ENCODE results near the gene CGNL1.

The CGNL1 gene

DNA sequence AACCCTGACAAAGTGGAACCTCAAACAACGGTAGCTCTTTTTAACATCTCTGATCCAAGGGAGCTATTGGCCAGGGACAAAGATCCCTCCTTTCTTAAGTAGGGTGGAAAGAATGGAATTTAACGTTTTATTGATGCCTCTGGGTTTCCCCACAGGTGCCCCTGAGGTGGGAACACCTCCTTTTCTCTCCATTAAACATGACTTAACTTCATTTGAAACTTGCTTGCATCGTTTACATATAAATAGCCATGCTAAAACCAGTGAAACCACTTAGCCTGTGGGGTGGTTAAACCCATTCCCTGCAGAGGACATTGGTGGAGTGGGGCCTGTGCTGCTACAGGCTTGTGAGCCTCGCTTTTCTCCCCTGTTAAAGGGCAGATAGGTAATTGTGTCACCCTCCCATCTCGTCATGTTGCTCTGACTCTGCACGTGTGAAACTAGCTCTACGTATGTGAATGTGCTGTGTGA is 9.7 kb downstream of the CGNL1 start:
- DNase-seq = no peak

DNA sequence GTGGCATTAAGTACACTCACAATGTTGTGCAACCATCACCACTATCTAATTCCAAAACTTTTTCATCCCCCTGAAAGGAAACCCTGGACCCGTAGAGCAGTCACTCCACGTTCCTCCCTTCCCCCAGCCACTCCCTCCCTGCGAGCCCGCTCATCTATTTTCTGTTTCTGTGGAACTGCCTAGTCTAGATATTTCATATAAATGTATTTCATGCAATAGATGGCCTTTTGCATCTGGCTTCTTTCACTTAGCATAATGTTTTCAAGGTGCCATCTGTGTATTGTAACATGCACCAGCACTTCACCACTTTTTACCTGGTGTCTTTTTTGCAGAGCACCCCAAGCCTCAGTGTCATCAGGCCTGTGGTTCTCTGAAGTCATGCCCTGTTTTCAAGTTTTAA is 10.7 kb downstream of the CGNL1 start:
- no peak for DNase-seq

DNA sequence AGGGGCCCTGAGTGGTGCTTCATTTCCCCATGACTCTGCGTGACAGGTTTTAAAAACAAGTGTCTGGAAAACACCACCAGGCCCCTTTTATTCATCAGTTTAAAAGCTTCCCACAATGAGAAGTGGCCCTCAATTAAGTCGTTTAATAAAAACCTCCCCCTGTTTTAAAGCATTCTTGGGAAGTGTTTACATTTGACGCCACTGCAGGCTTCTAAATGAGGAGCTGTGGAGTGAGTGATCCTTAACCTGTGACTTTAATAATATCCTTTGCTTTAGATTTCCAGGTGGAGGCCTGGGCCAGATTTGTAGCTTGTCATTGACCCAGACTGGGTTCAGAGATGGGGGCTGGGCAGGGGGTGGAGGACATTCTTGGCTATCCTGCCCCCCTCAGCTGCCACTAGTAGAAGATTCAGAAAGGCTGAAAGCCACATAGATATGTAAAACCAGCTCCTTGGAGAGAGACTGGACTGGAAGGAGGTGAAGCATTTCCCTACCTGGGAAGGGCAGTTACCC is 11.3 kb downstream of the CGNL1 start:
- no peak for DNase-seq

DNA sequence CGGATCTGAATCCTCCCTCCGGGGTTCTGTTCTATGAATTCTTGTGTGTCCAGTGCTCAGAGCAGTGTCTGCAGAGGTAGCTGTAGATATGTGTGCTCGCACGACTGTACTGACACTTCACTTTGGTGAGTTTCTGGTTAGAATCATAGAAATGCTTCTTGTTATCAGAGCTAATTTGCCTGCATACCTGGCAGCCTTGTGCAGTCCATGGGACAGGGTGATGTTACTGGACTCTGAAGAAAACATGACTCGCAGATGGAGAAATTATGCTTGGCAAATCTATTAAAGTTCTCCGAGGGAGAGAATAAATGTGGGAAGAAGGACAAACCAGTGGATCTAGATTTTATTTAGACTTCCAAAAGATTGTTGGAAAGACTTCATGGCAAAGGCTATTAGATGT is 12.2 kb downstream of the CGNL1 start:
- no peak for DNase-seq

DNA sequence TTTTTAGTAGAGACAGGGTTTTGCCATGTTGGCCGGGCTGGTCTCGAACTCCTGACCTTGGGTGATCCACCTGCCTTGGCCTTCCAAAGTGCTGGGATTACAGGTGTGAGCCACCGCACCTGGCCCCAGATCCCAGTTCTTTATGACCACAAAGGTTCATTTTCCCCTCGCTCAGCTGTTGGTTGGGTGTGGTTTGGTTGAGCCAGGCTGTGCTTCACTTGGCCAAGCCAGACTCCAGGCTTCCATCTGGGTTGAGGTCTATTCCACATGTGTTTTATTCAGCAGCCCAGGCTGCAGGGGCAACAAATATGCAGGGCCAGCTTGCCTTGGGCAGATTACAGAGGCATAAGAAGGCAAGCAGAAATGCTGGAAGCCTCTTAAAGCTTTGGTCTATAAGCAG is 13.7 kb downstream of the CGNL1 start:
- no peak for DNase-seq

DNA sequence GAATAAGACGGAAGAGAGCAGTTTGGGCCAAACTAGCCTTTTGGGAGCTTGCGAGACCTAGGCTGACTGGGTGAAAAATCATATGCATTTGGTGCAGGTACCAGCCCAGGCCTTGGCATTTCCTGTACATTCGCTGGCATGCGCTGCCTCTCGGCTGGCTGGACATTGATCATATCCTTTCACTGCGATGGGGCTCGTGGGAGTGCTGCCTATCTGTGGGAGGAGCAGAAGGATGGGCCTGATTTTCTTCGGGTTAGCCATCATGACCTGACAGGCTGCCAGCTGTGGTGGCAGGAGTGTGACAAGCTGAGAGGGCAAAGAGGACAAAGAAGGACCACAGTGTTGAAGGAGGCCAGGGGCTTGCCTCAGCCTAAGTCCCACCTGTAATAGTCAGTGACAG is 14.3 kb downstream of the CGNL1 start:
- DNase-seq = no peak

DNA sequence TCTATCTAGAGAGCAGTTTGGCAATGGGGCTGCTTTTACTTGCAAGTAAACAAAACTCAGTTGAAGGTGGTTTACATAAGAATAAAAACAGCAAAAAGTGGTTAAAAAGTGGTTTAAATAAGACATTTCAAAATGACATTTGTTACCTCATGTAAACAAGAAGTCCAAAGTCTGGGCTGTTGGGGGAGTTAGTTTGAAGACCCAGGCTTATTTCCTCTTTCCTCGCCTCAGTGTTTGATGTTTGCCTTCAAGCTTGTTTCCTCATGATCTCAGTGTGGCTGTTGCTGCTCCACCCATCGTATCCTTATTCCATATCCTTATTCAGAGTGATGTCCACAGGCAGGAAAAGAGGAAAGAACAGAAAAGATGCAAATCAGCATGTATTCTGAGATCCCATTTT is 15.2 kb downstream of the CGNL1 start:
- no peak for DNase-seq

DNA sequence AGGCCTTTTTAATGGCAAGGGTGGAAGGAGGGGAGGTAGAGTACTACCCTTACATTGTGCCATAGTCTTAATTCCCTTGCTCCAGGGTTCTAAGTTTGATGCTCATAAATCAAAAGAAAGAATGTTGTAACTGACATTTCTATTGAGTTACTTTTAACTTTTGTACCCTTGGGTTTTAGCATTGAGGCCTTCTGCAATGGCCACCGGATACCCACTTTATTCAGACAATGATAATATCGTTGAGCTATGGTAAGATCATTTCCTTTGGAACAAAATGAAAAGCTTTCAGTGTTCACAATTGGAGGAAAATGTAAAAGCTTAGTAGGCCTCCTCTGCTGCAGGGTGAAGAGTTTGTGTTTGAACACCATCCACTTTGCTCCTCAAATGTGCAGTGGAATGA is 16.8 kb downstream of the CGNL1 start:
- no peak for DNase-seq

DNA sequence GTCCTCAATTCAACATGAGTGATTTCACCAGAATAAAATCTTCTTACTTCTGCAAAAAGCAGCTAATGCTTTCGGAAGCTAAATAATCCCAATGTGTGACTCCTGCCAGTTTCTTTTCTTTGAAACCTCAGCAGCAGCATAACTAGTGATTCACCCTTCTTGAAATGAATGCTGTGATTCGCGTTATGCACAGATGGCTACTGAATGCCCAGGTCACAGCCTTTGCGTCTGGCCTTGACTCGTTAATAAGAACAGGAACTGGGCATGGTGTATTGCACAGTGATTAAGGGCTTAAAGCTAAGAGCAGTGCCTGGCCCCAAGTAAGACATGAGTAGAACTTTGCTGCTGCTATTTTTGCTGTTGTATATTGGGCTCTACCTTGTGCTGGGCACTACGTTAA is 19.0 kb downstream of the CGNL1 start:
- DNase-seq = no peak

DNA sequence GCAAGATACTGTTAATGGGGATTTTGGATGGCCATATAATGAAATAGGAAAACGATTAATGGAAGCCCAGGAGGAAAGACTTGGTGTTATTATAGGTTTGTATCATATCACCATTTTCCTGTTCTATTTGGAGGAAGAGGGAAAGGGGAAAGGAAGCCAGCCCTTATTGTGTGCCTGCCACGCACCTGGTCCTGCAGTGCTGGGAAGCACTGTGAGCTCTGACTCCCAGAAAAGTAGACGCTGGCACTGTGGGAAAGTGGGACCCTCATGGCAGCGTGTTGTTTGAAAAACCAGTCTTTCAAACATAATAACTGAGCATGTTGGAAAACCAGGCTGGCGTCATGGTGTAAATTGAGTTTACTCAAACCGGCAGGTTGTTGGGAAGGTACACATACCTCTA is 22.0 kb downstream of the CGNL1 start:
- no peak for DNase-seq

DNA sequence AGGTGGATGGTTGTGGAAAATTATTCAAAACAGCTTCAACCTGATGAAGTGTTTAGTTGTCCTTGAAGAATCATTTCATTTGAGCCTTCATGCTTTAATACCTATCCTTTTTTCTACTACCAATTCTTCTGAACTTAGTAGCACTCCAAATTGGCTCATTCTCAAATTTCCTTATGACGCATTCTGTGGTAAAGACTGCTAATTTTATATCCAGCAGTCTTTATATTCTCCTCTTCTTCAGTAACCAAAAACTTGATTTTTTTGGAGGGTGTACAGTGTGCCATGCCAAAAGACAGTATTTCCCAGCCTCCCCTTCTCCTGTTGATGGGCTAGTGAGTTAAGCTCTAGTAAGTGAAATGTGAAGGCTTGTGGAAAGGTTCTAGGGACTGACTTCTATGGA is 25.2 kb downstream of the CGNL1 start:
- DNase-seq = no peak

DNA sequence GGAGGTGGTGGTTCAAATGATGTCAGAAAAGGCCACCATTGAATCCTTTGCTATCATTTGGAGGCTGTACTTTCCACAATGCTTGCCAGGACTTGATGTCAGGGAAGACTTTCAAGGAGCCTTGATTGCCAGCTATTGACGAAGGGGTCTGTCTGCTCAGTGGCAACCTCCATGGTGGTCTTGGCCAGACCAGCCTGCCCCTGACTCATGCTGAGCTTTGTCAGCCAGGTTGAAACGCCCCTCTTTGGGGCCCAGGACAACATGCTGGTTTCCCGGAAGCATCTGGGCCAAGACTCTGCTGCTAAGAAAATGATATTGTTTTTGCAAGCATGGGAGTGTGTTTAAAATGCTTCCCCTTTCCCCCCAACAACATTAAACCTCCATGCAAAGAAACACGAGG is 26.7 kb downstream of the CGNL1 start:
- DNase-seq = no peak

DNA sequence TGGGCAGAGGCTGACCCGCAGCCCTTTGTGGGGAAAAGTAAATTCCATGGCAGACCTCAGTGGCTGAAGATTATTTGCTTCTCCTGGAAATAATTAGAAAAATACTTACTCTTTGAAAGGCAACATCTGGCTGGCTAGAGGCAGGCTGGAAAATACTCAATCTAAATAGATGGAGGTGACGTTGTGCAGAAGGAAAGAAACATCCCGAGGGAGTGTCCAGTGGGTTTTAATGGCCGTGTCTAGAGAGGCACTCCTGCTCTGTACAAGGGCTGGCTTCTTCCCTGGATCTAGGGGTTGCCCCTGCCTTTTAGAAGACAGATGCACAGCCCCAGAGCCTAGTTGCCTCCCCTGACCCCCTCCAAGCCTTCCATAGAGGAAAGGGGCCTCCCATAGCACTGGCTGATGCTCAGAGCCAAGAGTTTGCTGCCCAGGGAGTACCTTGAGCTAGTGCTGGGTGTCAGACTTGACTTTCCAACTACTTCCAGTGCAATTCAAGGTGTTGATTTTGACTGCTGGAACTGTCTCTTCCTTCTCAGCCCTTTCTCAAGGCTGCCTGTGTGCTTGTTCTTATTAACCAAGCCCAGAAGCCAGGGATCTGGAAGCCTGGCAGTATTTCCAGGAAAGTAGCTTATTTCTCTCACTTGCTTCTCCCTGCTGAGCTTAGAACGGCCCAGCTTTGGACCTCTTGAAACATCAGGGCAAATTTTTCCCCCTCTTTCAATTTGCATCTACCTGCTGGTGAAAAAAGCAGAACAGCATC is 27.4 kb downstream of the CGNL1 start:
- DNase-seq = no peak

DNA sequence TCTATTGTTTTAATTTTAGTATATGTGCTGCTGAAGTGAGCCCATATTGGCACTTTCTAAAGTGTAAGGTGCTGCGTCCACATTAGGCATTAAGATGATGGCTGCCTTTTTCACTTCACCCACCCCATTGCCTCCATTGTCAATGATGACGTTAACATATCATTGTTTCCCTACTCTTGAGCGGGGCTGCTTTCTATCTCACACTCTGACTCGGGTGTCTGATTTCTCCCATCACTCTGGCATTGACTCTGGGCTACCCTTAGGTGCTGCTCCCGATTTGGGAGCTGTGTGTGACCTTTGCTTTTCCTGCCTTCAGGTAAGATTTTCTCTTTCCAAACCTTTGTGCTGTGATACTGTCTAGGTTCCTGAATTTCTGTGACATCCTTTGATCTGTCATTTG is 28.8 kb downstream of the CGNL1 start:
- no peak for DNase-seq

DNA sequence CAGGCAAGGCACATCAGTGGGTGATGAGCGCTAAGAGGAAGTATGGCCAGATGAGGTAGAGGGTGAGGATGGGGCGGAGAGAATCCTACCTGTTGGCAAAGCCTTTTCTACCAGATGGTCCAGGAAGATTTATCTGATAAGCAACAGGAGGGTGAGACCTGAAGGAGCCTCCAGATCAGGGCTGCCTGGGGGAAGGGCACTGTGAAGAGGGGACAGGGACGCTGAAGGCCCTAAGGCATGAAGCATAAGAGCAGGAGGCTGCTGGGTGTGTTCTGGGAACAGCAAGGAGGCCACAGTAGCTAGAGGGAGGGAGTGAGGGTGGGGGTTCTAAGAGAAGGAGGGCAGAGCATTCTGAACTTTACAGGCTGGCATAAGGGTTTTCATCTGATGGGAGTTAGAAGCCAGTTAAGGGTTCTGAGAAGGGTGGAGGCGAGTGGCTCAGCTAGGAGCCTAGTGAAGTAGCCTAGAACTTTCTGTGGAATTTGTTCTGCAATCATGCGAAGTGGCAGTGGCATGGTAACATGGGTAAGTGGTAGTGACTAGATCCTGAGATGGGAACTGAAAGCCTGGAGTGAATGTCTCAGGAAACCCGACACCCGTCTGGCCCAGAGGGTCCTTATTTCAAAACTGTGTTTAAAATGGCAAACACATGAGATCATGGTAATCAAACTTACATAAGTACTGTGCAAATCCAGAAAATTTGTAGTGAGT is 29.9 kb downstream of the CGNL1 start:
- DNase-seq = no peak

DNA sequence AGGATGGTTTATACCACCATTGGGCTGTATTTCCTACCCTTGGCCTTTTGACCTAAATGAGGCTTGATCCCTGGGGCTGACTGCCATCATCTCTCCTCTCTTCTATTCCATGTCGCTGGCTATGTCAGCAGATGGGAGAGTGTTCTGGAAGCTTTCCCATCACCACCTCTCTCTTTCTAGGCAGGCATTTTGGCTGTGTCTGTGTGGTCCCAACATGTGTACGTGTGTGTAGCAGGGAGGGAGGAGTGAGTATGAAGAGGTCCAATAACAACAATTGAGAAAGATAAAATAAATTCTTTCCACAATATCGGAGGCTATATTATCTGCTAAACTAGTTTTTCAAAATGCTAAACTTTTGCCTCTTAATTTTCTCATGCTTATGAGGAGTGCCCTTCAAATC is 34.1 kb downstream of the CGNL1 start:
- DNase-seq = no peak

DNA sequence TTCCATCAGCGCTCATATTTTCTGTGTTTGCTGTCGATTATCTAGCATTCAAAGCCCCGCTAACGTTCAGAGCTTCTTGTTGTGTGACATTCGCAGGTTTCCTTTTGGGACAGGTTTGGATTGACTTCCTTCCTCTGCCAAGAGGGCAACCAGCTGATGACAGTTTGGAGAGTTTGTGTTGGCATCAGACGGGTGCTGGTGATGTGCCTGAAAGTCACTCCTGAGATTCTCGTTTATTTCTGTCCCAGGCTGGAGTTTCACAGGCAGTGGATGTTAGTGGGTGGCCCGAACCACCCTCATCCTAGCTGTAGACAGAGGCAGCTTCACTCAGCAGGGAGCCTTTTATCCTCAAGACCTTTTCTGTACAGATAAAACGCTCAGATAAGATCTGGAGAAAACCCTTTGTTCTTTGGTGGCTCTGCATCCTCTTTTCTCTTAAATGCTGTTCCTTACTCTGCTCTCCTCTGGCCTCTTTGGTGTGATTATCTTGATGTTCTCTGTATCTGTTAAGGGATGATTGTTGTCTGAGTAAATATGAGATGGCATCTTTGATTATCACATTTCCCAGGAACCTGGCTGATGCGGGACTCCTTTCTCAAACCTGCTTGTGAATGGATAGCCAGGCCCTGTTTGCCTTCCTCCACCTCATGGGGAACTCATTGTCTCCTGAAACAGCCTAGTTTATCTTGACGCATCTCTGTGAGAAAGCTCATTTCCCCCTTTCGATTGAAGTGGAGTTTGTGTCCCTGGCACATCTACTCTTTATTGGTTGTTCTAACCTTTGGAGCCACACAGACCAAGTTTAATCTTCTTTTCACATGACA is 35.9 kb downstream of the CGNL1 start:
- DNase-seq = no peak

DNA sequence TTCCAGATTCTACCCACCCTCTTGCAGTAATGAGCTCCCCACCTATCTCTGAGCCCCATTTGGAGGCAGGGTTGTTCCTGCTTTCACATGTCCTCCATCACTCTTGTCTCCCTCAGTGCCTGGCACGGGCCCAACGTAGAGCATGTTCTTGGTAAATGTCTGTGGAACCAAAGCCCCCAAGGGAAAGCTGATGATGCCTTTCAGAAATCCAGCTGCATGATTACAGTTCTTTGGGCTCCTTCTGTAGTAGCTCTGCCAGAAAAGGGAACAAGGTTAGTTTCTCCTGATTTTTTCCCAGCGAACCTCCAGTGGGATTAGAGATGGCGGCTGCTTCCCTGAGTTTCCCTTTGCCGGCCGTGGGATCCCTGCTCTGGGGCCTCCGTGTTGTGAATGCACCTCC is 39.3 kb downstream of the CGNL1 start:
- no peak for DNase-seq

DNA sequence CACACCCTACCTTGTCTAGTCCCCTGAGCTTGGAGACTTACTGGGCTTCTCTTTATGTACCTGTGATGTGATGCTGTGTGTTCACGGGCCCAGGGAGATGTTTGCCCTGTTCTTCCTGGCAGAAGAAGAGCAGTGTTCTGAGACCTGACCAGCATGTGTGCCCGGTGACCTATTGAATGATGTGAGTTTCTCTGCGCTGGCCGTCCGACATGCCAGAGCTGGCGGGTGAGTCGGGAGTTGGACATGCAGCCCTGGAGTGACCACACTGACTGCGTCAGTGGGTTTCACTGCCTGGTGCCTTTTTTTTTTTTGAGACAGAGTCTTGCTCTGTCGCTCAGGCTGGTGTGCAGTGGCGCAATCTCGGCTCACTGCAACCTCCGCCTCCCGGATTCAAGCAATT is 42.3 kb downstream of the CGNL1 start:
- no peak for DNase-seq

DNA sequence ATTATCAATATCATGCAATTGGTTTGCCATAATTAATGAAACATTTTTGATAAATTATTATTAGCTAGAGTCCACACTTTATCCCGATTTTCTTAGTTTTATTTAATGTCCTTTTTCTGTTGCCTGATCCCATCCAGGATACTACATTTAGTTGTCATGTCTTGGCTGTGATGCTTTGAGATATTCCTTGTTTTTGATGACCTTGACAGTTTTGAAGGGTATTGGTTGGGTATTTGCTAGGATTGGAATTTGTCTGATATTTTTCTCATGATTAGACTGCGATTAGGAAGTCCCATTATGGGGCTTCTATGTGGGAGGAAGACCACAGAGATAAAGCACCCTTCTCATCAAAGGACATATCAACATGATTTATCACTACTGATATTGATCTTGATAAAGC is 43.0 kb downstream of the CGNL1 start:
- no peak for DNase-seq

DNA sequence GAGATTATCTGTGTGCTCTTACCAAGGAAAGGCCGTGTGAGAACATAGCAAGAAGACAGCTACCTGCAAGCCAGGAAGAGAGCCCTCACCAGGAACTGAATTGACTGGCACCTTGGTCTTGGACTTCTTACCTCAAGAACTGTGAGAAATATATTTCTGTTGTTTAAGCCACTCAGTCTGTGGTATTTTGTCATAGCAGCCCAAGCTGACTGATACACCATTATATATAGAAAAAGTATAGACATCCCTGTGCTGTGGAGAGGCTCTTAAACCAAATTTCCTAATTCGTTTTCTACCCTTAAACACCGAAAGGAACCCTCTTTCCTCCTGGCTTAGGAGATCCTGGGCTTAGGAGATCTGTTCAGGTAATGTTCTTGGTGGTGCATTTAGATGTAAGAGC is 44.8 kb downstream of the CGNL1 start:
- DNase-seq = no peak

DNA sequence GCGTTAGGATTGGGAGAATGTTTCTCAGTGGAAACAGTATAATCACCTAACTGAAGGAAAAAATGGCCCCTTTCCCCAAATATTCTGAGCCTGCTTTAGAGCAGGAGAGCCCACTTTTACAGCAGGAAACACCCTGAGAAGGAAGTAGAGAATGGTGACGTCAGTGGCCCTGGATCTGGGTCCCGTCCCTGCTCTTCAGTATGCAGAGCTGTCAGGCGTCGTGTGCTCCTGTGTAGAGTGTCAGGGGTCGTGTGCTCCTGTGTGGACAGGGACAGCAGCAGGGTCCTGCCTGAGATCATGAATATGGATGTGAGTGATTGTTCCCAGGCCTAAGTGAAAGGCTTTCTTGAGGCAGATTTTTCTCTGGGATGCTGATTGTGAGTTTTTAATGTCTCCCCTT is 45.2 kb downstream of the CGNL1 start:
- DNase-seq = no peak

DNA sequence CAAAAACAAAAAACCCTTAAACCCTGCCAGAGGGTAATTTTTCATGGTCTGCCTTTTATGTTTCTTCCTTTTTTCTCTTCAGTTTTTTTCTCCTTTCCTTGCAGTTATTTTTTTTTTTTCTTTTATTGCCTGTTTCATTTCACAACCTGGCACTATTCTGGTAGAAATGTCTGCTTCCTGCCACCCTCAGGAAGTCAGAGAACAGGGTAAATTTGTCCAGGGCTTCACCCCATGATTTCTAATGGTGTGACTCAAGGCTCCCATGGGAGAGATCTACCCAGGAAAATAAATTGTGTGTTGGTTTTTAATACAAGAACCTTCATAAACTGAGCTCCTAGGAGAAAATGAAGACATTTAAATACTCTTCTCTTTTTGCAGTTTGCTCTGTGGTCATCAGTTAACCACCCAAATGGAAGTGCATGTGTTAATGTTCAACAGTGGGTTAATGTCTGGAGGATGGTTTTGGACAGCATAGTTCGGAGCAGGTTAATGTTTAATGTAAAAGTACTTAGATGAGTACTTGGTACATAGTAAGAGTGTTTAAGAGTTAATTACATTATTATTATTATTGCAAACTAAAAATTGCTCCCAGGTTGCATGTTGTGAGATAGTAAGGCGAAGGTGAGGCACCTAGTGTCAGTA is 45.9 kb downstream of the CGNL1 start:
- peak; percentile 8 to 26 for DNase-seq
